ENCODE results near the gene PRUNE2.

Gene PRUNE2

GRCh38 chr9:76882686-76883085 lies 23.2 kb downstream of the PRUNE2 start:
- ATAC-seq (ENCODE audit: low read depth): no peak
- no peak overlapping the region for H3K27ac ChIP-seq (ENCODE audit: poor library complexity, severe bottlenecking)
- no peak for TF ChIP-seq CTCF (IDR thresholded peaks at IDR 0.05; ENCODE audit: poor library complexity, severe bottlenecking)

GRCh38 chr9:76880210-76880609 lies 25.7 kb downstream of the PRUNE2 start:
- Histone ChIP-seq H3K9me3 (ENCODE audit: severe bottlenecking) (no peaks in the 10 kb centered on the region), H3K4me1 (ENCODE audit: insufficient read depth, poor library complexity, severe bottlenecking) (peaks cover 10% of the 10 kb centered on the region), H3K27ac (ENCODE audit: poor library complexity, severe bottlenecking) (no peak overlapping the region), H3K27me3 (ENCODE audit: insufficient read depth, poor library complexity, severe bottlenecking) (no peaks in the 10 kb centered on the region), H3K4me3 (ENCODE audit: severe bottlenecking) (no peak overlapping the region), H3K36me3 (ENCODE audit: low read depth) (no peaks in the 10 kb centered on the region)
- no peak for TF ChIP-seq CTCF (IDR thresholded peaks at IDR 0.05; ENCODE audit: poor library complexity, severe bottlenecking)
- no peak for DNase-seq (ENCODE audit: low spot score)
- no peak for ATAC-seq (ENCODE audit: low read depth)

More at GRCh38 chr9:76882686-76883085, 23.2 kb downstream of the PRUNE2 start:
- H3K4me3 ChIP-seq (ENCODE audit: severe bottlenecking): no peak overlapping the region
- H3K4me1 ChIP-seq (ENCODE audit: insufficient read depth, poor library complexity, severe bottlenecking): no peaks in the 10 kb centered on the region
- DNase-seq (ENCODE audit: low spot score): no peak
- no peaks in the 10 kb centered on the region for H3K9me3 ChIP-seq (ENCODE audit: severe bottlenecking)
- no peaks in the 10 kb centered on the region for H3K27me3 ChIP-seq (ENCODE audit: insufficient read depth, poor library complexity, severe bottlenecking)
- H3K36me3 ChIP-seq (ENCODE audit: low read depth): no peaks in the 10 kb centered on the region

- H3K36me3 ChIP-seq (ENCODE audit: low read depth): no peaks in the 10 kb centered on the region
- no peak overlapping the region for H3K27ac ChIP-seq (ENCODE audit: poor library complexity, severe bottlenecking)
- H3K27me3 ChIP-seq (ENCODE audit: insufficient read depth, poor library complexity, severe bottlenecking): no peaks in the 10 kb centered on the region
- TF ChIP-seq CTCF (IDR thresholded peaks at IDR 0.05; ENCODE audit: poor library complexity, severe bottlenecking): no peak
- ATAC-seq (ENCODE audit: low read depth) (no peak), DNase-seq (ENCODE audit: low spot score) (no peak)
- H3K4me1 ChIP-seq (ENCODE audit: insufficient read depth, poor library complexity, severe bottlenecking): peaks cover 10% of the 10 kb centered on the region
- H3K9me3 ChIP-seq (ENCODE audit: severe bottlenecking): no peaks in the 10 kb centered on the region
- H3K4me3 ChIP-seq (ENCODE audit: severe bottlenecking): no peak overlapping the region
These were observed 27.0 kb downstream of the PRUNE2 start for GRCh38 chr9:76878933-76879332.

GRCh38 chr9:76877961-76878360 lies 28.0 kb downstream of the PRUNE2 start:
- Histone ChIP-seq H3K36me3 (ENCODE audit: low read depth) (no peaks in the 10 kb centered on the region), H3K9me3 (ENCODE audit: severe bottlenecking) (no peaks in the 10 kb centered on the region), H3K4me1 (ENCODE audit: insufficient read depth, poor library complexity, severe bottlenecking) (peaks cover 10% of the 10 kb centered on the region), H3K27me3 (ENCODE audit: insufficient read depth, poor library complexity, severe bottlenecking) (no peaks in the 10 kb centered on the region), H3K4me3 (ENCODE audit: severe bottlenecking) (no peak overlapping the region), H3K27ac (ENCODE audit: poor library complexity, severe bottlenecking) (no peak overlapping the region)
- ATAC-seq (ENCODE audit: low read depth): no peak
- TF ChIP-seq CTCF (IDR thresholded peaks at IDR 0.05; ENCODE audit: poor library complexity, severe bottlenecking): no peak
- no peak for DNase-seq (ENCODE audit: low spot score)

GRCh38 chr9:76876098-76876497 lies 29.8 kb downstream of the PRUNE2 start:
- Histone ChIP-seq H3K27ac (ENCODE audit: poor library complexity, severe bottlenecking) (peak overlapping the region; percentile 31), H3K9me3 (ENCODE audit: severe bottlenecking) (no peaks in the 10 kb centered on the region), H3K36me3 (ENCODE audit: low read depth) (no peaks in the 10 kb centered on the region), H3K27me3 (ENCODE audit: insufficient read depth, poor library complexity, severe bottlenecking) (no peaks in the 10 kb centered on the region), H3K4me3 (ENCODE audit: severe bottlenecking) (no peak overlapping the region), H3K4me1 (ENCODE audit: insufficient read depth, poor library complexity, severe bottlenecking) (peaks cover 10% of the 10 kb centered on the region)
- ATAC-seq (ENCODE audit: low read depth) (peak; percentile 48; the same call in 2 of the 3 replicates), DNase-seq (ENCODE audit: low spot score) (no peak)
- TF ChIP-seq CTCF (IDR thresholded peaks at IDR 0.05; ENCODE audit: poor library complexity, severe bottlenecking): no peak

Measured in RWPE2 (cell line).